HG02852 (cell line): ENCODE data around the gene BOLA2B.
"Not testable (repeated sequence)": the region's sequence is repeated elsewhere in the genome, so short reads cannot be mapped to it uniquely, and the experiment has no call there.

Experiments
- ATAC-seq: cut with Tn5 transposase; IDR thresholded peaks from one replicate; pipeline ENCODE4 v1.9.1; 2021; ENCODE audit warnings: mild to moderate bottlenecking, moderate library complexity; ENCODE audit not compliant: unreplicated experiment

The BOLA2B gene

DNA sequence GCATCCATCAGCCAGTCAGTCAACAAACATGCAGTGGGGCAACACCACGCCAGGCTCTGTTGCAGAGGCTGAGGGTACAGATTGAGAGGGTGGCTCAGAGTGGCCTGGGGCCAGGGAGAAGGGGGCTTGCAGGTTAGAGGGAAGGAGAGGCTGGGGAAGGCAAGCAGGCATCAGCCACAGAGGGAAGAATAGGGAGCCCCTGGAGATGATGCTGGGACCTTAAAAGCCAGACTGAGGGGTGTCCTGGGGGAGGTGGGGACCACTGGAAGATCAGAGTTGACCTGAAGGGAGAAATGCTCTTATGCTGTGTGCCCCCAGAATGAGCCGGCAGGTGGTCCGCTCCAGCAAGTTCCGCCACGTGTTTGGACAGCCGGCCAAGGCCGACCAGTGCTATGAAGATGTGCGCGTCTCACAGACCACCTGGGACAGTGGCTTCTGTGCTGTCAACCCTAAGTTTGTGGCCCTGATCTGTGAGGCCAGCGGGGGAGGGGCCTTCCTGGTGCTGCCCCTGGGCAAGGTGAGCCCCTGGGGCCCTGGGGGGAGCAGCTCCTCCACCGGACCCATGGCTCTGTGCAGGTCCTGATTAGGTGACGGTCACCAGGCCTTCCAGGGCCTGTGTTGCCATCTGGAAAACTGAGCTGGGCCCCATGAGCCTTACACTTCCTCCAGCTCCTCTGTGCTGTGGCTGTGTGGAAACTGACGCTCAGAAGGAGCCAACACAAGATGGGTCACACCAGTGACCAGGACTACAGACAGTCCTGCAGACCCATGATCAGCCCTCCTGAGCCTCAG, 8.4 kb downstream of the BOLA2B start:
- ATAC-seq = no peak

GRCh38 chr16:30184096-30184890, 9.2 kb downstream of the BOLA2B start:
- peak; percentile 36 for ATAC-seq

- ATAC-seq = peak; percentile 48
Observed at GRCh38 chr16:30183233-30184095, 10.0 kb downstream of the BOLA2B start, which contains the start of gene CORO1A. CORO1A (plus strand) TSS chr16:30183602; CDS start chr16:30185210, 1,608 bp downstream.

GRCh38 chr16:30180741-30181140, 12.7 kb downstream of the BOLA2B start:
- no peak for ATAC-seq

GRCh38 chr16:30179931-30180330, 13.5 kb downstream of the BOLA2B start:
- ATAC-seq = no peak

DNA sequence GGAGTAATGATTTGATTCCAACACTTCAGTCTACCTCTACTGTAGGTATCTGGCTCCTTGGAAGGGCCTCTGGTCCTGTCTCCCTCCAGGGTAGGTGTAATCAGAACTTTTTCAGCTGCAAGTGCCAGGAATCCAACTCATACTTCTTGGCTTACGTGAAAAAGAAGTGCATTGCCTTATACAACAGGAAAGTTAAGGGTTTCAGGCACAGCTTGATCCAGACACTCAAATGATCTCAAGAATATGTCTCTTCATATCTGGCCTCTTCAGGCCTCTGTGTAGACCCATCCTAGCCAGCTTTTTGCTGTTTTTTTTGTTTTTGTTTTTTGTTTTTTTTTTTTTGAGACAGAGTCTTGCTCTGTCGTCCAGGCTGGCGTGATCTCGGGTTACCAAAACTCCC, 14.3 kb downstream of the BOLA2B start:
- no peak for ATAC-seq

- not testable (repeated sequence) for ATAC-seq
Observed at GRCh38 chr16:30176876-30177275, 16.6 kb downstream of the BOLA2B start.

DNA sequence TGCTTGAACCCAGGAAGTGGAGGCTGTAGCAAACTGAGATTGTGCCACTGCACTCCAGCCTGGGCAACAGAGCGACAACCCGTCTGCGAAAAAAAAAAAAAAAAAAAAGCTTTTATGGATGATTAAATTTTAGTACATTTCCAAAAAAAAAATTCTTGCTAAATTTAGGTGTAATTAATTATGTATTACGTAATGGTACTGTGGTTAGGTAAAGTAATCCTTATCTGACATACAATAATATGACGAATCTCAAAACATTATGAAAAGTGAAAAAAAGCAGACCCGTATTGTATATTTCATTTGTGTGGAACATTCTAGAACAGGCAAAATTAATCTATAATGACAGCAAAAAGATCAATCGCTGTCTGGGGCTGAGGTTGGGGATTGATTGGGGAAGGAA, 20.4 kb downstream of the BOLA2B start:
- ATAC-seq = no peak

DNA sequence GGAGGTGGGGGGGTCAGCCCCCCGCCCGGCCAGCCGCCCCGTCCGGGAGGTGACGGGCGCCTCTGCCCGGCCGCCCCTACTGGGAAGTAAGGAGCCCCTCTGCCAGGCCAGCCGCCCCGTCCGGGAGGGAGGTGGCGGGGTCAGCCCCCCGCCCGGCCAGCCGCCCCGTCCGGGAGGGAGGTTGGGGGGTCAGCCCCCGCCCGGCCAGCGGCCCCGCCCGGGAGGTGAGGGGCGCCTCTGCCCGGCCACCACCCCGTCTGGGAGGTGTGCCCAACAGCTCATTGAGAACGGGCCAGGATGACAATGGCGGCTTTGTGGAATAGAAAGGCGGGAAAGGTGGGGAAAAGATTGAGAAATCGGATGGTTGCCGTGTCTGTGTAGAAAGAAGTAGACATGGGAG, 23.3 kb downstream of the BOLA2B start:
- ATAC-seq = not testable (repeated sequence)

- ATAC-seq = not testable (repeated sequence)
Observed at GRCh38 chr16:30169416-30169815, 24.1 kb downstream of the BOLA2B start.

- ATAC-seq = not testable (repeated sequence)
Observed at GRCh38 chr16:30168746-30169145, 24.7 kb downstream of the BOLA2B start.

- ATAC-seq = no peak
Observed at GRCh38 chr16:30166202-30166902, 27.1 kb downstream of the BOLA2B start.

DNA sequence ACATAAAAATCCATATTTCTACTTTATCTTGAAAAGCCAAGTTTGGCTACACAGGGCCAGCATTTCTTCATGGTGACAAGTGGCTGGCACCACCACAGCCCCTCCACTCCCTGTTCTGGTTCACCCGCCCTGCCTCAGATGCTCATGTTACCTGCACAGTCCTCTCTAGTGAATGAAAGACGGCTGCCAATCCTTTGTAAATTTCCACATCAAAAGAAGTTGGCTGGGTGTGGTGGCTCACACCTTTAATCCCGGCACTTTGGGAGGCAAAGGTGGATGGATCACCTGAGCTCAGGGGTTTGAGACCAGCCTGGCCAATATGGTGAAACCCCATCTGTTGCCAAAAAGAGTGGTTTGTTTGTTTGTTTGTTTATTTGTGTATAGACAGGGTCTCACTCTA, 29.9 kb downstream of the BOLA2B start:
- no peak for ATAC-seq

DNA sequence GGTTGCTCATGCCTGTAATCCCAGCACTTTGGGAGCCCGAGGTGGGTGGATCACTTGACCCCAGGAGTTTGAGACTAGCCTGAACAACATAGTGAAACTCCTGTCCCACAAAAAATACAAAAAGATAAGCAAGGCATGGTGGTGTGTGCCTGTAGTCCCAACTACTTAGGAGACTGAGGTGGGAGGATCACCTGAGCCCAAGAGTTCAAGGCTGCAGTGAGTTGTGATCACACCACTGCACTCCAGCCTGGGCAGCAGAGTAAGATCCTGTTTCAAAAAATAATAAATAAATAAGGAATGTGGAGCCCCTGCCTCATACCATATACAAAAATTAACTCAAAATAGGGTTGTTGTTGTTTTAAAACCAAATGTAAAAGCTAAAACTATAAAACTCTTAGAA, 36.3 kb downstream of the BOLA2B start:
- ATAC-seq = no peak

DNA sequence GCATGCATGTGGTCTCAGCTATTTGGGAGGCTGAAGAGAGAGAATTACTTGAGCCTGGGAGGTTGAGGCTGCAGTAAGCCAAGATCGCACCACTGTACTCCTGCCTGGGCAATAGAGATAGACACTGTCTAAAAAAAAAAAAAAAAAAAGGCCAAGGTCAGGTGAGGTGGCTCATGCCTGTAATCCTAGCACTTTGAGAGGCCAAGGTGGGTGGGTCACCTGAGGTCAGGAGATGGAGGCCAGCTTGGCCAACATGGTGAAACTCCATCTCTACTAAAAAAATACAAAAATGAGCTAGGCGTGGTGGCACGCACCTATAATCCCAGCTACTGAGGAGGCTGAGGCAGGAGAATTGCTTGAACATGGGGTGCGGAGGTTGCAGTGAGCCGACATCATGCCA, 38.3 kb downstream of the BOLA2B start:
- no peak for ATAC-seq

DNA sequence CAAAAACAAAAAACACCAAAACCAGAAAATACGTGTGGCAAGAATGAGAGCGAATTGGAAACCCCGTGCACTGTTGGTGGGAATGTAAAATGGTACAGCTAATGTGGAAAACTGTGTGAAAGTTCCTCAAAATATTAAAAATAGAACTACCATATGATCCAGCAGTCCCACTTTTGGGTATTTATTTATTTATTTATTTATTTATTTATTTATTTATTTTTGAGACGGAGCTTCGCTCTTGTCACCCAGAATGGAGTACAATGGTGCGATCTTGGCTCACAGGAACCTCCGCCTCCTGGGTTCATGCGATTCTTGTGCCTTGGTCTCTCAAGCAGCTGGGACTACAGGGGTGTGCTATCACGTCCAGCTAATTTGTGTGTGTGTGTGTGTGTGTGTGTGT, 40.9 kb downstream of the BOLA2B start:
- no peak for ATAC-seq

DNA sequence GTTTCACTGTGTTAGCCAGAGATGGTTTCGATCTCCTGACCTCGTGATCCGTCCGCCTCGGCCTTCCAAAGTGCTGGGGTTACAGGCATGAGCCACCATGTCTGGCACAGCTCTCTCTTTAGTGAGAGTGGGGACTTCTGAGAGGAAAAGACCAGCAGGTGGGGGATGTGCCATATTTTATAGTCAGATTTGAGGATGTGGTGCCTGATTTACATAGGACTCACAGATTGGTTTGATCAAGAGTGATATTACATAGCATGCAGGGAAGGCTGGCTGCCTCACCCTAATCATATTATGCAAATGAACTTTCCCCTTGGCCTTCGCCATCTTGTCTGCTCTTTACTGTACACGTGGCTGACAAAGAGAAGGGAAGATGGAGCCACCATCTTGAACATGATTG, 42.4 kb downstream of the BOLA2B start:
- ATAC-seq = no peak

DNA sequence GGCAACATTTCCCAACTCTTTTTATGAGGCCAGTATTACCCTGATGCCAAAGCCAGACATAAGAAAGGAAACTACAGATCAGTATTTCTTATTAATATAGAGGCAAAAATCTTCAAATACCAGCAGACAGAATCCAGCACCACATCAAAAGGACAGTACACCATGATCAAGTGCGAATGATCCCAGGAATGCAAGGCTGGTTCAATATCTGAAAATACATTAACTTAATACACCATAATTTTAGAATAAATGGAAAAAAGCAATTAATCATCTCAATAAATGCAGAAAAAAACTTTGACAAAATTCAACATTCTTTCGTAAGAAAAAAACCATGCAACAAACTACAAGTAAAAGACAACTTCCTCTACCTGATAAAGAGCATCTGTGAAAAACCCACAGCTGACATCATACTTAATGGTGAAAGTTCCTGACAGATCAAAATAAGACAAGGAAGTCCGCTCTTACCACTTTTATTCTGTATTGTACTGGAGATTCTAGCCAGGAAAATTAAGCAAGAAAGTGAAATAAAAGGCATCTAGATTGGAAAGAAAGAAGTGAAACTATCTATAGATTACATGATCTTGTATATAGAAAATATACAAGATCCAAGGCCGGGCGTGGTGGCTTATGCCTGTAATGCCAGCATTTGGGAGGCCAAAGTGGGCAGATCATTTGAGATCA, 44.1 kb downstream of the BOLA2B start:
- no peak for ATAC-seq

GRCh38 chr16:30147843-30148510, 45.5 kb downstream of the BOLA2B start:
- ATAC-seq = no peak
